B cell (primary cell): Measurements from ENCODE around the gene ARL4A. TPM values are rescaled to one million over a fixed set of nuclear protein-coding genes. Genes with fewer than 3 reads are reported as not detected.

ENCODE experiments used
- ATAC-seq: fragments of 200-7000 bp; cut with Tn5 transposase; one replicate; pipeline ENCODE4 v1.10.0; 2021; ENCODE audit warnings: low read depth, mild to moderate bottlenecking, moderate number of reproducible peaks, moderate library complexity
- CTCF ChIA-PET: fragments of 350-600 bp; sonication (Branson Sonifier 250); formaldehyde crosslinking; loops from one replicate; lab custom pipeline; 2021; ENCODE audit warnings: antibody characterized with exemption, inconsistent platforms; lab: Charles Lee
- POLR2A ChIA-PET: fragments of 350-600 bp; sonication (Branson Sonifier 250); formaldehyde crosslinking; loops from one replicate; lab custom pipeline; 2021; ENCODE audit warnings: antibody characterized with exemption; lab: Charles Lee
- DNase-seq: peaks from one replicate; pipeline ENCODE4 v3.0.0; 2013
- H2AFZ ChIP-seq: 2 replicates; pipeline ENCODE4 v1.6.1; 2012; ENCODE audit warnings: mild to moderate bottlenecking, low read depth, low read length; ENCODE audit not compliant: insufficient read depth, poor library complexity, severe bottlenecking
- H3K27ac ChIP-seq, 2 donors: 1 replicate in 1 of 2; 2 replicates in 1 of 2; pipeline ENCODE4 v1.5.1; 2012 to 2013; ENCODE audit warnings: low read length in 2 of 2, mild to moderate bottlenecking in 2 of 2, moderate library complexity in 1 of 2
- H3K27me3 ChIP-seq, 4 experiments: fragments of 200-600 bp in 1 of 4; sonication (generic) in 1 of 4; replicated peaks in 1 of 4; 1 replicate in 2 of 4; 2 replicates in 2 of 4; pipeline versions ENCODE4 v1.6.1 to v1.7.0; 2013 to 2016; ENCODE audit warnings: low read length in 3 of 4, mild to moderate bottlenecking in 2 of 4, mixed read lengths in 1 of 4, moderate library complexity in 1 of 4; ENCODE audit not compliant: insufficient read depth in 4 of 4, control insufficient read depth in 3 of 4; ENCODE audit errors: control extremely low read depth in 1 of 4
- H3K36me3 ChIP-seq, 2 experiments: replicated peaks in 1 of 2; 1 replicate in 1 of 2; 2 replicates in 1 of 2; pipeline versions ENCODE4 v1.6.1 to v1.7.1; 2013; ENCODE audit warnings: low read length in 1 of 2; ENCODE audit not compliant: insufficient read depth in 2 of 2, control insufficient read depth in 1 of 2; ENCODE audit errors: control extremely low read depth in 1 of 2, extremely low read depth in 1 of 2
- H3K4me1 ChIP-seq, 2 donors: fragments of 200-600 bp in 1 of 2; sonication (generic) in 1 of 2; 1 replicate in 1 of 2; 2 replicates in 1 of 2; pipeline versions ENCODE4 v1.5.1 to v1.6.1; 2013 to 2017; ENCODE audit warnings: low read length in 2 of 2; ENCODE audit not compliant: control insufficient read depth in 2 of 2, insufficient read depth in 2 of 2
- H3K4me2 ChIP-seq: replicated peaks from 2 replicates; pipeline ENCODE3; 2012; ENCODE audit warnings: mild to moderate bottlenecking, low read depth, low read length; ENCODE audit not compliant: poor library complexity, severe bottlenecking
- H3K4me3 ChIP-seq, 5 experiments: fragments of 200-600 bp in 1 of 5; sonication (generic) in 1 of 5; 1 replicate in 3 of 5; 2 replicates in 2 of 5; pipeline versions ENCODE4 v1.5.1 to v1.7.0; 2011 to 2016; ENCODE audit warnings: low read length in 4 of 5, mild to moderate bottlenecking in 4 of 5, low read depth in 2 of 5, control low read depth in 1 of 5, moderate library complexity in 1 of 5; ENCODE audit not compliant: insufficient read depth in 1 of 5; ENCODE audit errors: control extremely low read depth in 1 of 5, extremely low read depth in 1 of 5
- H3K79me2 ChIP-seq: fragments of 200-600 bp; sonication (generic); one replicate; pipeline ENCODE4 v1.6.0; 2016; ENCODE audit warnings: low read length; ENCODE audit not compliant: control insufficient read depth, insufficient read depth
- H3K9ac ChIP-seq: fragments of 200-600 bp; sonication (generic); 2 replicates; pipeline ENCODE4 v1.6.1; 2017; ENCODE audit warnings: mild to moderate bottlenecking, low read length, moderate library complexity
- H3K9me3 ChIP-seq, 3 donors: one replicate each; pipeline versions ENCODE4 v1.6.1 to v1.7.1; 2013; ENCODE audit warnings: low read length in 2 of 3; ENCODE audit not compliant: control insufficient read depth in 2 of 3, insufficient read depth in 1 of 3; ENCODE audit errors: control extremely low read depth in 1 of 3
- H4K20me1 ChIP-seq: 2 replicates; pipeline ENCODE4 v1.6.0; 2012; ENCODE audit warnings: mild to moderate bottlenecking, low read length; ENCODE audit not compliant: insufficient read depth, control insufficient read depth, poor library complexity, severe bottlenecking
- H3K27ac Mint-ChIP-seq: one replicate; pipeline ENCODE4 v1.8.0; 2021; ENCODE audit warnings: mixed read lengths
- H3K27me3 Mint-ChIP-seq: one replicate; pipeline ENCODE4 v1.8.0; 2021; ENCODE audit warnings: mixed read lengths
- H3K4me1 Mint-ChIP-seq: one replicate; pipeline ENCODE4 v1.8.0; 2021; ENCODE audit warnings: mixed read lengths
- H3K4me3 Mint-ChIP-seq: one replicate; pipeline ENCODE4 v1.8.0; 2021; ENCODE audit warnings: mixed read lengths
- H3K9me3 Mint-ChIP-seq: one replicate; pipeline ENCODE4 v1.8.0; 2022; ENCODE audit warnings: mixed read lengths; ENCODE audit not compliant: insufficient read depth
- CTCF ChIP-seq: fragments of 200-600 bp; IDR thresholded peaks from one replicate; pipeline ENCODE4 v1.8.0; 2022; ENCODE audit warnings: antibody characterized with exemption, mild to moderate bottlenecking
- EZH2 ChIP-seq: IDR thresholded peaks from 2 replicates; pipeline ENCODE4 v1.6.1; 2012; ENCODE audit warnings: borderline replicate concordance, low read depth, mild to moderate bottlenecking, moderate library complexity, low read length; ENCODE audit not compliant: insufficient read depth, poor library complexity, severe bottlenecking
- WGBS: methylation state at CpG from one replicate; pipeline ENCODE4 v1.1.5; 2013; ENCODE audit warnings: missing lambda C conversion rate; ENCODE audit not compliant: insufficient coverage; 5-methylcytosine and 5-hydroxymethylcytosine counted together
- intact Hi-C: fragments of 100-400 bp; cut with micrococcal nuclease; formaldehyde crosslinking; loops from one replicate; pipeline ENCODE4 v1.10.0; 2022
- polyA plus RNA-seq: library from polyadenylated mRNA; depleted of rRNA; stranded (reverse); fragments of >200 nt; gene quantifications from 2 replicates; pipeline ENCODE4 v1.2.3, GENCODE V29; 2012
- total RNA-seq, 2 donors: library from RNA; stranded (reverse); fragments of 120-200 nt in 1 of 2; gene quantifications; 1 replicate in 1 of 2; 2 replicates in 1 of 2; pipeline versions ENCODE4 v1.2.3 to v1.2.4, GENCODE V29; 2013 to 2022

Gene ARL4A
- total and polyA plus RNA-seq, 2 donors (not counting 1 experiment from before 2014, with no cell fraction given): 14.2 to 100 TPM

DNA sequence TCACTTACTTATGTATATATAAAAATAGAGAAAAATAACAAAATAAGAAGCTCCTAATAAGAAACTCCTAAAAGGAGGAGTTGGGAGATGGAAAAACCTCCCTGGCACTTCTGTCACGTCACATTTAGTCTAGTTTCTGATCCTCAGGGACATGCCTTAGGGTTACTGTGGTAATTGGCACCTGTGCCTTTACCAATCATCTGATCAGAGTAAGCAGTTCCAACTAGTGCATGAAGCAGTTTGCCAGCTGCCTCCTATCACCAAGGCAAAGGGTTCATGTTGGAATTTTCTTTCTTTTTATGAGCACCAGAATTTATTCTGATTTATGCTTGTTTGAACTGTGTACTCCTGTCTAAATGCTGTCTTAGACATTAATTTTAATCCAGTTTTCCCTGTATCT, 49.9 kb downstream of the ARL4A start:
- intact Hi-C loops: no loop called here
- POLR2A ChIA-PET: no interaction called here

DNA sequence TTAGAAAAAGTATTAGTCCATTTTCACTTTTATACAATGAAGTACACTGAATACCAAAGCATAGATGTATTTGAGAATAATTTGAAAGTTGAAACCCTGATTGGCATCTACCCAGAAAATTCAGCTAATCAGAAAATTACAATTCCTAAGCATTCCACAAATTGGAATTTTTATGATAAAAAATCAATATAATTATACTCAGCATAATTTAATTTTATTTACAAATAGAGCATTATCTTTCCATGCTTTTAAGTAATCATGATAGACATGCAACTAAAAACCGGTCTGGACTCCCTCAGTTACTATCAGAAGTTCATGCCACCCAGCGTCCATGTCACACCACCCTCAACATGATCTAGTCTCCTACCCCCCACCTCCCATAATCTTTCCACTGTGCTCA, 50.4 kb downstream of the ARL4A start:
- Mint-ChIP-seq H3K9me3 (no peaks in the 10 kb centered on the region), H3K4me1 (peaks cover 3% of the 10 kb centered on the region), H3K4me3 (no peak overlapping the region), H3K27ac (no peak overlapping the region), H3K27me3 (peaks cover 11% of the 10 kb centered on the region)
- Histone ChIP-seq H3K4me2 (no peak overlapping the region), H3K79me2 (no peaks in the 10 kb centered on the region), H3K9me3 (no peaks in the 10 kb centered on the region), H3K27me3 (no peaks in the 10 kb centered on the region), H4K20me1 (no peaks in the 10 kb centered on the region), H3K27ac (no peak overlapping the region), H3K36me3 (no peaks in the 10 kb centered on the region), H2AFZ (no peak overlapping the region), H3K4me1 (no peaks in the 10 kb centered on the region), H3K9ac (no peak overlapping the region), H3K4me3 (no peak overlapping the region)
- TF ChIP-seq EZH2: no peak
- TF ChIP-seq CTCF: no peak
- WGBS: 100% methylated on average over 2 of the region's 2 CpGs
- DNase-seq (no peak), ATAC-seq (no peak)
- intact Hi-C loops: no loop called here
- ChIA-PET CTCF (no interaction called here), POLR2A (no interaction called here)

More for the DNA sequence above, 49.9 kb downstream of the ARL4A start:
- no peak overlapping the region for H3K9ac ChIP-seq
- H3K9me3 ChIP-seq: no peaks in the 10 kb centered on the region
- no peaks in the 10 kb centered on the region for H3K79me2 ChIP-seq
- CTCF ChIA-PET: no interaction called here
- no peaks in the 10 kb centered on the region for H4K20me1 ChIP-seq
- H3K36me3 ChIP-seq: no peaks in the 10 kb centered on the region
- TF ChIP-seq EZH2: no peak
- no peak for TF ChIP-seq CTCF
- Mint-ChIP-seq H3K4me1 (peaks cover 3% of the 10 kb centered on the region), H3K9me3 (no peaks in the 10 kb centered on the region), H3K27ac (no peak overlapping the region), H3K4me3 (no peak overlapping the region), H3K27me3 (peaks cover 11% of the 10 kb centered on the region)
- no peak overlapping the region for H3K27ac ChIP-seq
- no peak overlapping the region for H3K4me3 ChIP-seq
- 92% methylated on average over 1 of the region's 1 CpG for WGBS
- no peak for ATAC-seq
- DNase-seq: no peak
- no peak overlapping the region for H3K4me2 ChIP-seq
- no peaks in the 10 kb centered on the region for H3K27me3 ChIP-seq
- no peak overlapping the region for H2AFZ ChIP-seq
- H3K4me1 ChIP-seq: no peaks in the 10 kb centered on the region
